HFF-Myc (cell line): ENCODE measurements around the gene THY1.

Experiments used
- DNase-seq: peaks from one replicate; pipeline ENCODE4 v3.0.0-alpha.2; 2011; ENCODE audit warnings: low read depth; ENCODE audit errors: extremely low read depth
- H3K4me3 ChIP-seq: replicated peaks from 2 replicates; pipeline ENCODE4 v1.5.1; 2011; ENCODE audit warnings: low read depth, mild to moderate bottlenecking, control low read depth, low read length
- CTCF ChIP-seq: IDR thresholded peaks from 2 replicates; pipeline ENCODE4 v1.5.1; 2012; ENCODE audit warnings: mild to moderate bottlenecking, low read depth, low read length, control low read depth; ENCODE audit errors: missing control alignments

The THY1 gene

GRCh38 chr11:119419834-119420492 lies 3.0 kb downstream of the THY1 start:
- TF ChIP-seq CTCF, result no peak
- no peak for DNase-seq
- H3K4me3 ChIP-seq, result peak overlapping the region; percentile 87

GRCh38 chr11:119419246-119419645 lies 3.7 kb downstream of the THY1 start:
- no peak overlapping the region for H3K4me3 ChIP-seq
- no peak for TF ChIP-seq CTCF
- DNase-seq, result no peak

GRCh38 chr11:119418759-119419158 lies 4.2 kb downstream of the THY1 start:
- TF ChIP-seq CTCF, result no peak
- DNase-seq, result no peak
- no peak overlapping the region for H3K4me3 ChIP-seq

GRCh38 chr11:119417726-119418540 lies 5.0 kb downstream of the THY1 start:
- peak; percentile 71 for DNase-seq
- no peak overlapping the region for H3K4me3 ChIP-seq

GRCh38 chr11:119416606-119417580 lies 6.1 kb downstream of the THY1 start:
- no peak for DNase-seq
- no peak for TF ChIP-seq CTCF
- no peak overlapping the region for H3K4me3 ChIP-seq

More at GRCh38 chr11:119417726-119418540, 5.0 kb downstream of the THY1 start:
- no peak for TF ChIP-seq CTCF

- H3K4me3 ChIP-seq, result no peak overlapping the region
- no peak for TF ChIP-seq CTCF
- no peak for DNase-seq
Measured at GRCh38 chr11:119415966-119416365, 7.0 kb downstream of the THY1 start.
